HepG2 (cell line): Measurements from ENCODE around the gene EPDR1. TPM values are rescaled to one million over a fixed set of nuclear protein-coding genes. Genes with fewer than 3 reads are reported as not detected.

ENCODE experiments used
- ATF7 ChIP-seq, 2 experiments: fragments of 450-650 bp in 1 of 2; sonication (generic) in 1 of 2; formaldehyde crosslinking in 1 of 2; IDR thresholded peaks; 2 replicates each; pipeline versions ENCODE4 v1.4.0 to v1.6.1; 2016 to 2020; ENCODE audit warnings: antibody characterized with exemption in 1 of 2, mild to moderate bottlenecking in 1 of 2, missing genetic modification reagents in 1 of 2
- HNF4A ChIP-seq: sonication (generic); formaldehyde crosslinking; IDR thresholded peaks from 2 replicates; pipeline ENCODE4 v1.4.0; 2020; ENCODE audit warnings: missing genetic modification reagents
- MLXIP ChIP-seq: sonication (generic); formaldehyde crosslinking; IDR thresholded peaks from 2 replicates; pipeline ENCODE4 v1.9.0; 2021; ENCODE audit warnings: missing genetic modification reagents, borderline replicate concordance
- NFATC3 ChIP-seq: sonication (generic); formaldehyde crosslinking; IDR thresholded peaks from 2 replicates; pipeline ENCODE4 v1.5.1; 2020; ENCODE audit warnings: mild to moderate bottlenecking, missing genetic modification reagents
- PHF8 ChIP-seq: sonication (generic); formaldehyde crosslinking; IDR thresholded peaks from 2 replicates; pipeline ENCODE4 v1.5.0; 2020; ENCODE audit warnings: missing genetic modification reagents
- RARA ChIP-seq: IDR thresholded peaks from 2 replicates; pipeline ENCODE4 v1.6.1; 2016; ENCODE audit warnings: missing genetic modification reagents, missing compliant biosample characterization
- SAFB2 ChIP-seq: sonication (generic); formaldehyde crosslinking; IDR thresholded peaks from 2 replicates; pipeline ENCODE4 v1.5.1; 2020; ENCODE audit warnings: missing genetic modification reagents, low read depth, mild to moderate bottlenecking, borderline replicate concordance
- SRY ChIP-seq: sonication (generic); formaldehyde crosslinking; IDR thresholded peaks from 2 replicates; pipeline ENCODE4 v1.8.0; 2022; ENCODE audit warnings: mild to moderate bottlenecking, missing genetic modification reagents
- YY1 ChIP-seq: IDR thresholded peaks from 2 replicates; pipeline ENCODE4 v1.6.1; 2011; ENCODE audit warnings: low read length, low read depth, moderate library complexity, mild to moderate bottlenecking; ENCODE audit not compliant: insufficient read depth, insufficient replicate concordance
- ZBED4 ChIP-seq: sonication (generic); formaldehyde crosslinking; IDR thresholded peaks from 2 replicates; pipeline ENCODE4 v1.4.0; 2020; ENCODE audit warnings: missing genetic modification reagents, borderline replicate concordance
- ZNF292 ChIP-seq: sonication (generic); formaldehyde crosslinking; IDR thresholded peaks from 2 replicates; pipeline ENCODE4 v1.8.1; 2022; ENCODE audit warnings: mild to moderate bottlenecking, low read depth, missing genetic modification reagents, borderline replicate concordance
- ZNF44 ChIP-seq: sonication (generic); formaldehyde crosslinking; IDR thresholded peaks from 2 replicates; pipeline ENCODE4 v1.5.1; 2020; ENCODE audit warnings: mild to moderate bottlenecking, missing genetic modification reagents
- ZNF468 ChIP-seq: sonication (generic); formaldehyde crosslinking; IDR thresholded peaks from 2 replicates; pipeline ENCODE4 v1.8.0; 2022; ENCODE audit warnings: mild to moderate bottlenecking, moderate library complexity, missing genetic modification reagents
- ZNF512B ChIP-seq: sonication (generic); formaldehyde crosslinking; IDR thresholded peaks from 2 replicates; pipeline ENCODE4 v1.5.1; 2020; ENCODE audit warnings: missing genetic modification reagents, mild to moderate bottlenecking, borderline replicate concordance
- ZNF570 ChIP-seq: sonication (generic); formaldehyde crosslinking; IDR thresholded peaks from 2 replicates; pipeline ENCODE4 v1.4.0; 2020; ENCODE audit warnings: mild to moderate bottlenecking, missing genetic modification reagents, borderline replicate concordance
- ZNF577 ChIP-seq: sonication (generic); formaldehyde crosslinking; IDR thresholded peaks from 2 replicates; pipeline ENCODE4 v1.4.0; 2020; ENCODE audit warnings: mild to moderate bottlenecking, low read depth, missing genetic modification reagents, borderline replicate concordance
- ZNF816 ChIP-seq: sonication (generic); formaldehyde crosslinking; IDR thresholded peaks from 2 replicates; pipeline ENCODE4 v1.8.0; 2022; ENCODE audit warnings: missing genetic modification reagents, mild to moderate bottlenecking, borderline replicate concordance
- polyA plus RNA-seq, 8 experiments: library from polyadenylated mRNA; depleted of rRNA in 3 of 8; stranded (reverse) in 7 of 8; unstranded in 1 of 8; fragments of >200 nt; fragmentation: Illumina TruSeq in 4 of 8; extraction: Trizol in 4 of 8; gene quantifications; 2 replicates each; pipeline versions ENCODE4 v1.2.1 to v1.2.3, GENCODE V29; 2011 to 2016; ENCODE audit warnings: low read depth in 4 of 8, missing spikeins in 1 of 8, mixed read lengths in 1 of 8; ENCODE audit not compliant: insufficient read depth in 1 of 8
- total RNA-seq, 5 experiments: library from RNA; depleted of rRNA; stranded (reverse); fragments of >200 nt; fragmentation: Illumina TruSeq; extraction: Trizol; gene quantifications; 2 replicates each; pipeline ENCODE4 v1.2.3, GENCODE V29; 2016; ENCODE audit warnings: low read depth in 1 of 5

The EPDR1 gene
- total and polyA plus RNA-seq, 2 of the 13 experiments (the other 11 are each of a cell fraction or from before 2014, with no cell fraction given) = 38.3 to 50.2 TPM

- TF ChIP-seq ZNF570 (CRISPR knock-in tag) (no peak), ZNF512B (CRISPR knock-in tag) (no peak), NFATC3 (no peak), ZNF44 (CRISPR knock-in tag) (no peak), RARA (CRISPR knock-in tag) (no peak), PHF8 (CRISPR knock-in tag) (peak; percentile 61; the same call in 1 of the 2 replicates), ATF7 (IDR thresholded peaks at IDR 0.05) (no peak; the same call in 1 of the 2 replicates), ATF7 (CRISPR knock-in tag; IDR thresholded peaks at IDR 0.05) (peak; percentile 88), ZNF577 (CRISPR knock-in tag) (no peak), YY1 (peak; percentile 22), SAFB2 (no peak), MLXIP (no peak), SRY (CRISPR knock-in tag) (no peak), ZNF468 (CRISPR knock-in tag) (0 out of 2 replicates have a peak, but pooled peaks have one; percentile 17), ZNF816 (CRISPR knock-in tag) (no peak), ZBED4 (no peak), HNF4A (CRISPR knock-in tag) (peak; percentile 60), ZNF292 (CRISPR knock-in tag) (no peak)
These were observed 3.5 kb upstream of the EPDR1 start, which contains the start of gene SFRP4 (continued) for GRCh38 chr7:37916673-37917660.
